ENCODE data around the gene PARG.
A peak's percentile ranks its signal among the peaks of the same experiment; 100 is the strongest.
"Not testable (repeated sequence)": the region's sequence is repeated elsewhere in the genome, so short reads cannot be mapped to it uniquely, and the experiment has no call there.

PARG gene

DNA sequence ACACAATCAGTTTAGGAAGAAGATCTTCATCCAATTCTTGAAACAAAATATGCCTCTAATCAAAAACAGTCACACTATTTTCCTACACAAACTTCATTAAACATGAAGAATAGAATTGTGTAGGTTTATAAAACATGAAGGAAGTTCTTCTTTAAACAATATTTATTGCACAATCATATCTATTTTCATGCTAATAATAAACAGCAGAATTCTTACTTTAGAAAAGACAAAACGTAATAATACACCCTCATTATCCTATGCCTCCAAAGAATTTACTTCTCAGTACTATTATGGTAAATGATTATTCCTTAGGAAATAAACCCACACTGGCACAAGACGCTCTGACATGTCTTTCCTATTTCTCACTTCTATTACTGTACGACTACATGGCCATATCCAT lies 41.4 kb downstream of the PARG start:
- DNase-seq (ENCODE audit: low read depth) = not testable (repeated sequence)

DNA sequence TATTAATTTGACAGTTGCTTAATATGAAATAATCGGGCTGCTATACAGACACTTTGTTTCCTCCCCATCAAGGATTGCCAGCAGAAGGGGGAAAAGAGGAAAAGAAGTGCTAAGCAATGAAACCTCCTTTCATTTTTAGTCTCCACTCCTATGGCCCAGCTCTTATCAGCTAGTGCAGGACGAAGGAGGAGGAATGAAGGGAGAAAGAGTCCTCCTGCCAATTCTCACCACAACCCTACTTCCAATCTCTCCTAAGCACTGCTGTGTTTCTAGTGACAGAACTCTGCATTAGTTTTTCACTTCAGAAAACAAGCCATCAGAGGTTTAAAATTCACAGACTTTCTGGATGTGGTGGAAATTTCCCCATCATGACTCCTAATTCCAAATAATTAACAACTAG lies 41.8 kb downstream of the PARG start:
- not testable (repeated sequence) for DNase-seq (ENCODE audit: low read depth)

DNA sequence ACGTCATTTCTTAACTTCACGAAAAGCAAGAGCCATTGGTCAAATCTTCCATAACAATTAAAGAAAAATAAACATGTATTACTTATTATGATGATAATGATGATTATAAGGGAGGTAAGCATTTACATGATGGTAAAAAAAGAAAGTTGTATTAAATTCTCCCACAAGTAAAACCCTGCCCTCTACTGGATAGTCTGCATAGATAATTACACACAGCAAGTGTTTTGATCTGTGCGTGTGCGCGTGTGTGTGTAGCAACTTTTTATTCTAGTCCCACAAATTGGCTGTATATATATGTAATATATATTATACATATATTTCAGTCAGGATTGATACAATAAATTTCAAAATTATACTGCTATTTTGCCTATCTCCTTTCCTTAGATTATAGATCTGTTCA lies 51.8 kb downstream of the PARG start:
- DNase-seq (ENCODE audit: low read depth) = peak; percentile 1

DNA sequence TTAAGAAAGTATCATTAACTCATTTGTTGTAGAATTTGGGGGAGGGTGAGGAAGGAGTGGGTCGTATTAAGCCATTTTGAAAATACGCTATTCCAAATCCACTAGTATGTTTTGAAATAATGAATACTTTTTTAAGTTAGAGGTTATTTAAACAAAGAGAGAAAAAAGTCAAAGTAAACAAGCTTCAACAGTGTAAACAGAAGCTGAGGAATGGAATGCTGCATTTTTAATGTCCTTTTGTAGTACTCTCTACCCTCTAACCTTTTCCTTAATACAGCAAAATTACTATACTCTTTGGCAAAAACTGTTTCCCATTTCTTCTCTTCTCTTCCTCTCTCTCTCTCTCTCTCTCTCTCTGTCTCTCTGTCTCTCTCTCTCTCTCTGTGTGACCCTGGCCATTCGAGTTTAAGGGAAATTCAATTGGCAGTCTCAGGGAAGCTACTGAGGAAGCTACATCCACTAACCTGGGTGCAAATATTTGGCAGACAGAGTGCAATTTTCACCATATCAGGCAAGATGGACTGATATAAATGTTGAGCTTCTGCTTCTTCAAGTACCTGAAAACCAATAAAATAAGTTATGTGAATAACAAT lies 57.0 kb downstream of the PARG start:
- not testable (repeated sequence) for DNase-seq (ENCODE audit: low read depth)

DNA sequence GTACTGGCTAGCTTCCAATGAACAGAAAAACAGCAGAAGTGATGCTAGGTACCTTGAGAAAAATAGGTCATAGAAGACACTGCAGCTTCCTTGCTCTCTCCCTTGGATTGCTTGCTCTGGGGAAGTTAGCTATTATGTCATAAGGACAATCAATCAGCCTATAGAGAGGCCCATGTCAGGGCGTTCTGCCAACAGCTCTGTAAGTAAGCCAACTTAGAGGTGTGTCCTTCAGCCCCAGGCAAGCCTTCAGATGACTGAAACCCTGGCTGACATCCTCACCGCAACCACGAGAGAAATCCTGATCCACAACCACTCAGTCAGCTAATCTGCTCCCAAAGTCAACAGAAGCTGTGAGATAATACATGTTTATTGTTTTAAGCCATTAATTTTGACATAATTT lies 58.0 kb downstream of the PARG start:
- not testable (repeated sequence) for DNase-seq (ENCODE audit: low read depth)

DNA sequence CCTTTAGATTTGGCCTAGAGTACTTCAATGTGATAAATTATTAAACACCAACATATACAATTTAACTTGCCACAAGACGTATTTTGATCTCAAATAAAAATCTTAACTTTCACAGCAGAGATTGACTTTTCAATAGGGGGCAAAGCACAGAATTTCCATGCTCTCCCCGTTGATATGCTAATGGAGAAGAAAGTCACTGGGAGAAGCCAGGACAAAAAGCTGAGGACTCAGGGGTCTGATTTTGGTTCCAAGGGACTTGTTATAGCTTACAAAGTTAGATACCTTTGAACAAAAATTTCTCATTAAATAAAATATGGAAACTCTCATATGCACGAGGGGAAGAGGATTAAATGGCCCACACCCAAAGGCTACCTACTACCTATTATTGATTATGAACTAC lies 59.5 kb downstream of the PARG start:
- DNase-seq (ENCODE audit: low read depth) = not testable (repeated sequence)

DNA sequence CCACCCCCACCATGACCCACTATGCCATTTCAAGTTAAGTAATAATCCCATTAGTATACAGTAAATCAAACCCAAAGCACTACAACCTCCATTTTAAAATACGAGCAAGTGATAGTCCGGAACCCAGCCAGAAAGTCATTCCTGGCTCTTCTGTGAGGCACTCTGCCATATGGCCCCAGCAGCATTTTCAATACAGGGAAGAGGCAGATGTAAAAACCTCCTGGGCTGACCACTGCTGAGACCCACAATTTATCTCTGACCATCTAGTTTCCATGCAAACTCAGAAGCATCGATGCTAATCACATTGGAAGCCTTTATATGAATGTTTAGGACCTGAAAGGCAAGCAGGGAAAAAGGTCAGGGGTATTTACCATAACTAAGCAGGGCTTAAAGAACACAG lies 69.1 kb downstream of the PARG start:
- DNase-seq (ENCODE audit: low read depth) = not testable (repeated sequence)

DNA sequence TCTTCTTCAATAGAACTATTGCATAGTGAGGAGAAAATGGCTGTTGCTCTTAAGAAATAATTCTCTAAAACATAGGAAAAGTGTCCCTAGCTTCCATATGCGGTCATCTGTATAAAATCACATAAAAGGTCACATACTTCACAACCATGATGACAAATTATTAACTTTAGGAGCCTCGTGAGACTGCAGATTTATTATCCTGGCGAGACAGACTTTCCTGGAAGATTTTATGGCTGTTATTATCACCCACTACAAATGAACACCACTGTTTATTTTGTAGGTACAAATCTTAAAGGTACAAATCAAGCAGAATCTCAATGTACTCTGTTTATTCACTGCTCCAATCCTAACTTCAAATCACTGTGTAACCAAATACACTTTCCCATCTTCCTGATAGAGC lies 70.4 kb downstream of the PARG start:
- not testable (repeated sequence) for DNase-seq (ENCODE audit: low read depth)

DNA sequence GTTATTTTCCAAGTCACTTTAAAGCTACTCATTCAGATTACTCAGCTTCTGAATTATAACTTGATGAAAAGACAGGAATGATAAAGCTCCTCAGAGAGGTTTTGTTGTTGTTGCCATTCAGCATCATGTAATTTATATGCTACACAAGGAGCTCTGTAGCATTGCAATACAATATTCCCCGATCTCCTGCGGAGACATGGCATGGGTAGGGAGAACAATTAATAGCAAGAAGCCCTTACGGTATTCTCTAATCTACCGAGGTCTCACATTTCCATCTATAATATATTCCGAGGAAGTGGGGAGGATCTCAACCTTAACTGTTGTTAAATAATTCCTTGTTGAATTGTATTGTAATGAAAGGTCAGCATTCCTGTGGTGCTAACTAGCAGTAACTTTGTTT lies 81.9 kb downstream of the PARG start:
- not testable (repeated sequence) for DNase-seq (ENCODE audit: low read depth)

DNA sequence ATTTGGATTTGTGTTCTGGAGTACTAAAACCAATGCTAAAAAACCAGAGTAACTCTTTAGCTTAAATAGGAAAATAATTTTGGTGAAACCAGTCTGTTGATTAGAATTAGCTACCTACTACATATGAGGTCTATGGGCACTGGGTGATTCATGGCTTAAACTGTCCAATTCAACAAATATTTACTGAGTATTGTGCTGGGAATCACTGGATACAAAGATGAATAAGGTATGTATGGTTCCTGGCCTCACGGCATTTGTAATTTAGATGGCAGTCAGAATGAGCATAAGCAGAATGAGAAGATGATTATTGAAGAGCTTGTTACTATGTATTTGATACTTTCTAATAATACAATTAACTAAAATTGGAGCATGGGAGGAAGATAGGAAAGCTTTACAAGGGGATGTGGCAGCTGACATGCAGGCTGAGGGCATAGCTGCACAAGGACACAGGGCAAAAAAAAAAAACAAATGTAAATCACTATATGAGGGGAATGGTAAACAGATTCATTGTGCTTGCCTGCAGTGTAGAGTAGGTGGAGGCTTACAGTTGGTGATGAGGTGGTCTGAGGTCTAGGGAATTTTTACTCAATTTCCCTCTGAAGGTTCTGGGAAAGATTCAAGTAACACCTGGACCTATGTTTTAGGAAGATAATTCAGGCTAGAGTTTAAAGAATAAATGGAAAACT lies 83.0 kb downstream of the PARG start:
- not testable (repeated sequence) for DNase-seq (ENCODE audit: low read depth)

DNA sequence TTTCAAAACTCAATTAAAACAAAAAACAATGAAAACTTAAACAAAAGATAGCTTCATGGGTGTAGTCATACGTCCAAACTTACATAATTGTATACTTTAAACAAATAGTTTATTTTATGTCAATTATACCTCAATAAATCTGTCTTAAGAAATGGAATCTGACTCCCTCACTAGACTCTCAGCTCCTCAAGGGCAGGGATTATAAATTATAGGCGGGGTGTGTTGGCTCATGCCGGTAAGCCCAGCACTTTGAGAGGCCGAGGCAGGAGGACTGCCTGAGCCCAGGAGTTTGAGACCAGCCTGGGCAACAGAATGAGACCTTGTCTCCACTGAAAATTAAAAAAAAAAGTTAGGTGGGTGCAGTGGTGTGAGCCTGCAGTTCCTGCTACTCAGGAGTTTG lies 92.3 kb downstream of the PARG start:
- not testable (repeated sequence) for DNase-seq (ENCODE audit: low read depth)

DNA sequence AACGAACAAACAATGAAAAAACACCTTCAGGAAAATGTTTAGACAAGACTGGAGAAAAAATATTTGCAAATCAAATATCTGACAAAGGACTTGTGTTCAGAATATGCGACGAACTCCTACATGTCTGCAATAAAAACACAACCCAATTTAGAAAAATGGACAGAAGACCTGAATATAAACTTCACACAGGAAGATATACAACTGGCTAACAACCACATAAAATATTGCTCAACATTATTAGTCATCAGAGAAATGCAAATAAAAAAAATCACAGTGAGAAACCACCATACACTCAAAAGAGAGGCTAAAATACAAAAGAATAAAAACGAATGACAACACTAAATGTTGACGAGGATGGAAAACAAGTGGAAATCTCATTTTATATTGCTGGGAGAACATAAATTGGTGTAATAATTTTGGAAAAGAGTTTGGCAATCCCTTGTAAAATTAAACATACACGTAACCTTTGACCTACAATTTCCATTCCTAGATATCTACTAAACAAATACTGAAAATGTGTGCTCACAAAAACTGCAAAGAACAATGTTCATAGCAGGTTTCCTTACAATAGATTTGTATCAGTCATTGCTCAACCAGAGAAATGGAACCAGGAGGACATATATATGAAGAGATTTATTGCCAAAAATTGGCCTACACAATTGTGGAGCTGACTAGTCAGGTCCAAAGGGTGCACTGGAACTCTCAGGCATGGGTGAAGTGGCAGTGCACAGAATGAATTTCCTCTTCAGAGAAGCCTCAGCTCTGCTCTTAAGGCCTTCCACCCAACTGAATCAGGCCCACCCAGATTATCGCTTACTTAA lies 96.8 kb downstream of the PARG start:
- DNase-seq (ENCODE audit: low read depth) = peak; percentile 70

DNA sequence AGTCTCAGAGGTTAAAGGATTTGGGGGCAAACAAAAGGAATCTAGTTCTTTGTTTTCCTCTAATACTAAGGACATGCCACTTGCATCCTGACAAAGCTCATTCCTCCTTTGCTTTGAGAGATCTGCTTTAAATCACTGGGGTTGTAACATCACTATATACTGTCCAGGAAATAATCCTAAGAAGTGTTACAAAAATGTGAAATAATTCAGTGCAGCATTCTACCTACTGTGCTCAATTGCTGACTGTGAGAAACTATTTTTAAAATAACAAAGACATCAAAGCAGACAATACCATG lies 99.5 kb downstream of the PARG start:
- not testable (repeated sequence) for DNase-seq (ENCODE audit: low read depth)

DNA sequence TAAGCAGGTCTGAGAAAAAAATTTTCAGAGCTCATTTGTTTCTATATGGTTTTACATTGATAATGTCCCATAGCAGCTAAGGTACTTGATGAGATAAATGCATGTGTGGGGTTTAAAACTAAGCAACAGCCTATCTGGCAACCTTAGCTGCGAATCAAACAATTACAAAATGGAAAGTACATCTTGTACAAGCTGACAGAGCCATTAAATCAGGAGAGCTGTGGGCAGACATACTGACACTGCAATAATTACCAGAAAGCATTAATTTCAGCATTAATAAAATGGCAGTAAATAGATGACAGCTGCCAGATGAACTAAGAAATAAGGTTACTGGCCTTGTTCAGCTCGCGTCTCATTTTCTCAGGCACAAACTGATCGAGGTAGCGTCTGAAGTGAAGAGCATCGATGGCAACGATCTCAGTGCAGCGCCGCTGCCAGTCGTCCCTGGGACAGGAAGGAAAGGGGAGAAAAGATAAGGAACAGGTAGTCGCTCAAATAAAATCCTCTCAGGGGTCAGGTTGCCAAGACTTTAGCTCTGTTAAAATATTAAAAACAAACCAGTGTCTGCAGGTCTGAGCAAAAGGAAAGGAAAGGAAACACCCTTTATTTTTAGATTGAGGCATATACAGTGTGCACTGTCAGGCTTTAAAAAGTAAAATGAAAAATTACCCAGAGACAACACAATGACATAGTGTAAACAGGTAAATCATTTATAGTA lies 100.1 kb downstream of the PARG start:
- no peak for DNase-seq (ENCODE audit: low read depth)

DNA sequence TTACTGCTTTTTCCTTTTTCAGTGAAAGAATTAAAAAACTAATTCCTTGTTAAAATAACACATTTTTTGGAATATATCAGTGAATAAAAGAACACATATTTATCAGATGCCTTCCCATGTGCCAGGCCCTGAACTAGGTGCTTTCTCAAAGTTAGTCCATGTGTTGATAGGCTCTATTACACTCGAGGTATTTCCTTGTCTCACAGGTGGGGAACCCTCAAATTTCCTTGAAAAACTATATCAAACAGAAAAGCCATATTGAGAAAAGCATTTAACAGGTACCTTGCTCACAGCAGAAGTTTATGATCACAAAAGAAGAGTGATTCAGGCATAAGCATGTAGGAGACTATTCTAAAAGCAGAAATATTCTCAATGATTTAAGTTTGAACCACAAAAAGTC lies 104.1 kb downstream of the PARG start:
- no peak for DNase-seq (ENCODE audit: low read depth)

DNA sequence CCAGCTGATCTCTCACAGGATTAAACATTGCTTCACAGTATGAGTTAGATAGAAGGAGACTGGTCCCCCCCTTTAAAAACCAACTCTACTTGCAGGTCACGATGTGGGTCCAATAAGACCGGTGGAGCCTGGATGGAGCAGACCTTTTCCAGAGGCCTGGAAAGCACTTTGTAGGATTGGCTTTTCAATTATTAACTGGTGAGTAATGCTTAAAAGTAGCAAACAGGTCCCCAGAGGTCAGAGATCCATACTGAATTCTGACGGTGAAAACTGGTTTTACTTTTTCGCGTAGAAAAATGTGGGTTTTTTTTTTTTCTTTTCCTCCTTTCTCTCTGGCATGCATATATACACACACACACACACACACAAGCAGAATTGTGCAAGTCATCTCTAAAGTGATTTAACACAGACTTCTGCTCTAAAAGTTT lies 104.8 kb downstream of the PARG start:
- no peak for DNase-seq (ENCODE audit: low read depth)

DNA sequence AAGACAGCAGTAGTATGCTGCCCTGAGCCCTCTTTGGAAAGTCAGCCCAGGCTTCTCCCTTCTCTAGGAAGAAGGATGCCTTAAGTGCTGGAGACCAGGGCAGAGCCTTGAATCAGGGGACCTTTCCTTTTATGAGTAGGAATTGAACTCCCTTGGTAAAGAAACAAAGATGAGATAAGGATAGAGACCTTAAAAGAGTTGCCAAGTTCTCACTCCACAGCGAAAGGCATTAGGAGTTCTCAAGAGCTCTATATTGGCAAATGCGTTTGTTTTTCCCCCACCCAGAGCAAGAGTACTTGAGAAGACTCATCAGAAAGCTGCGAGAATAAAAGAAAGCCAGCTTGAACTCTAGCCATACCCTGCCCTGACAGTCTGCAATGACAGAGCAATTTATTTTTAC lies 106.9 kb downstream of the PARG start:
- DNase-seq (ENCODE audit: low read depth) = no peak

DNA sequence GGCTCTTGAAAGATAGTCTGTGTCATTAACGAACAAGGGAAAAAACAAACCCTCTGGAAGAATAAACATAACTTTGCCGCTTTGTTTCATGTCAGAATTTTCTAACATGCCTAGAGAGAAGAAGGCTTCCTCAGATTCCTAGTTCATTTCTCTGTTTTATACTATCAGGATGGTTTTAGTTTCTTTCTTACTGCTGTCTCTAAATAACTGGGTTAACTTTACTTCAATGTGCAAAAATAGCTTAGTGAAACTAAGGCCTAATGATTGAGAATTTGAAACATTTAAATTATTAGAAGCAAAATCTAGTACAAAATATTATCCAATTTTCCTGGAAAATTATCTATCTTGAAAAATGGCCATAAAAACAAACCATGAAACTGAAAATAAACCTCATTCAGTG lies 107.6 kb downstream of the PARG start:
- DNase-seq (ENCODE audit: low read depth) = no peak

DNA sequence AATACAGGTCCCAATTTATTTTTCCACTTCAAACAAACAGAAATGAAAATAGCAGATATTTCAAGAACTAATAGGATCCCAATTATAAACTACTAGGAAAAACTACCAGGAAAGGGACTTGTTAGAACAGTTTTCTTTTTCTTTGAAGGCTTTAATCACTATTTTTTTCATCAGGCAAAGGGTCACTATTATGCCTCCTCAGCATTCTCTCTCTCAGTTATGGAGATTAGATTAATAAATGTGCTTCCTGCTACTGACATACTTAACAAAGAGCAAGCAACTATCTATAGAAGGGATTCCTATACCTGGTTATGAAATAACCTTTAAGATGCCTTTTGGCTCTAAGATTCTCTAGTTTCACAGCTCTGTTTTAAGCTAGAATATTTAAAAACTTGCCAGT lies 108.7 kb downstream of the PARG start:
- no peak for DNase-seq (ENCODE audit: low read depth)

DNA sequence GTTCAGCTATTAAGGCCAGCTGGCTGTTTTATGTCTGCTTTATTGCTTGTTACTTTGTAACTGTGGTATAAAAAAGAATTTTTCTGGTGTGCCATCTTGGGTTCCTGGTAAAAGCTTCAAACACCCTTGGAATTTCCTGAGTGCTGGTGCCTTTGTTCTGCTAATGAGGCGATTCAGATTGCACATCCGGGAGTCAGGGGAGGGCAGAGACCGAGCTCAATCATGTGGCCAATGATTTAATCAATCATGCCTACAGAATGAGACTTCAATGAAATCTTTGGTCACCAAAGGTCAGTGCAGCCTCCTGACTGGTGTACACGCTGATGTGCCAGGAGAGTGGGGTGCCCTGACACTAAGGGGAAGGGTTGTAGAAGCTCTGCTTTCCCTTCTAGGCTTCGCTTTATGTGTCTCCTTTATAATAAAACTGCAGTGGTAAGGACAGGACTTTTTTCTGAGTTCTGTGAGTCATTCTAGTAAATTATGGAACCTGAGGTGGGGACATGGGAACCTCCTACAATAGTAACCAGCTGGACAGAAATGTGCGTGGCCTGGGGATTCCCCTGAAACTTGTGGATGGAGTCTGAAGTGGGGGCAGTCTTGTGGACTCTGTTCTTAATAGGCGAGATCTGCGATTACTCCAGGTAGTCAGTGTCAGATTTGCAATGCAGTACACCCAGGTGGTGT lies 110.3 kb downstream of the PARG start:
- peak; percentile 34 for DNase-seq (ENCODE audit: low read depth)

DNA sequence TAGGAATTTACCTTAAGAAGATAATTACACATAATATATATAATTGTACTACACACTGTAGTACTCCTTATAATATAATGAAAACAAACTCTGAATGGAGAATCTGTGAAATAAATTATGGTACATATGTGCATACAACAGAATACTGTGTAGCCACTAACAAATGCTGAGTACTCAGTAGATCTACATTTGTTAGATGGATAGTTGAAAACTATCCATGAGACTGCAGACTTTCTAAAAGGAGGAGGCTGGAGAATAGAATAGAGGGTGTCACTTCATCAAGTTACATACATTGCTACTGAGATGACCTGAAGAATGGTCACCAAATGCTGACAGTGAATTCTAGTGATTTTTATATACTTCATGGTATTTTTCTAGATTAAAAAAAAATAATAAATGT lies 111.0 kb downstream of the PARG start:
- DNase-seq (ENCODE audit: low read depth) = no peak

DNA sequence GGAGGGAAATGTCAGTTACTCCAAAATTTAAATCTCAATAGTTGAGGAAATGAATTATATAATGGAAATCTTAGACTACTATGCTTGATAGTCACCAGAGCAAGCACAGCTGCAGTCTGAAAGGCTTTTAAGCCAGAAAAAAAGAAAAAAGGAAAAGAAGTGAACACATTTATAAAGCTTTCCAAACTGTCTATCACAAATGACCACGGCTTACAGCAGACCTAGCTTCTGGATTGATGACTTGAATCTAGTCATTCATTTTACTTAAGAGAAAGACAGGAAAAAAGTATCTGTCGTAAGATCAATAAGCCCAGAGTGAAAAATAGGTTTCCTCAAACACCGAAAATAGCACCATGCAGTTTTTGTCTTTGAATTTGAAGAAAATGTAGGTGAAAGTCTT lies 111.8 kb downstream of the PARG start:
- no peak for DNase-seq (ENCODE audit: low read depth)

Measured in ELR (cell line).